ENCODE data around the gene CFAP52. TPM values are rescaled to one million over a fixed set of nuclear protein-coding genes. Genes with fewer than 3 reads are reported as not detected.

The CFAP52 gene
- total RNA-seq, 1 donor = not detected

DNA sequence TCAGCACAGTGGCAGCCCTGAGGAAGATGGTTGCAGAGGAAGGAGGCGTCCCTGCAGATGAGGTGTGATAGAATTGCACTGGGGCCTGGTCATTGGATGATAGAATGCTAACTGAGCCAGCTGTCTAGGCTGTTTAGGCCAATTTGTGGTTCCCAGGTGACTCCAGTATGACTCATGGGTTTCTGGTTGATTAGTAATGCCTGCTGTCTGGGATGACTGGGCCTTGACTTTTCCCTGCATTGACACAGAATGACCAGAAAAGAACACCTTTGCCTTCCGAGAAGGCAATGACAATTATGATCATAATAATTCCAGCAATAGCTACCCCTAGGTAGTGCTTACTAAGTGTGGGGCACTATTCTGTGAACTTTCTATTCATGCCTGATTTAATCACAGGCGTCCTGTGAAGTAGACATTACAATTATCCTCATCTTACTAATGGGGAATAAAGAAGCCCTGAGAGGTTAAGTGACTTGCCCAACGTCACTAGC lies 100.4 kb downstream of the CFAP52 start:
- Histone ChIP-seq H3K36me3 (ENCODE audit: insufficient read depth, low read length) (no peaks in the 10 kb centered on the region), H3K79me2 (ENCODE audit: insufficient read depth, low read length) (no peaks in the 10 kb centered on the region), H3K9me3 (ENCODE audit: low read depth, low read length) (no peaks in the 10 kb centered on the region), H2AFZ (ENCODE audit: low read length) (no peak overlapping the region), H3K4me2 (ENCODE audit: insufficient read depth, low read length) (no peak overlapping the region), H3K4me3 (ENCODE audit: insufficient read depth, low read length) (no peak overlapping the region), H3K27me3 (ENCODE audit: insufficient read depth, low read length) (no peaks in the 10 kb centered on the region), H3K27ac (ENCODE audit: low read depth, low read length) (no peak overlapping the region), H3K4me1 (ENCODE audit: insufficient read depth, low read length) (no peaks in the 10 kb centered on the region), H4K20me1 (ENCODE audit: insufficient read depth, low read length) (no peaks in the 10 kb centered on the region)
- no peak for DNase-seq (ENCODE audit: insufficient read length, low spot score, missing footprints)
- TF ChIP-seq, protein P1, sequence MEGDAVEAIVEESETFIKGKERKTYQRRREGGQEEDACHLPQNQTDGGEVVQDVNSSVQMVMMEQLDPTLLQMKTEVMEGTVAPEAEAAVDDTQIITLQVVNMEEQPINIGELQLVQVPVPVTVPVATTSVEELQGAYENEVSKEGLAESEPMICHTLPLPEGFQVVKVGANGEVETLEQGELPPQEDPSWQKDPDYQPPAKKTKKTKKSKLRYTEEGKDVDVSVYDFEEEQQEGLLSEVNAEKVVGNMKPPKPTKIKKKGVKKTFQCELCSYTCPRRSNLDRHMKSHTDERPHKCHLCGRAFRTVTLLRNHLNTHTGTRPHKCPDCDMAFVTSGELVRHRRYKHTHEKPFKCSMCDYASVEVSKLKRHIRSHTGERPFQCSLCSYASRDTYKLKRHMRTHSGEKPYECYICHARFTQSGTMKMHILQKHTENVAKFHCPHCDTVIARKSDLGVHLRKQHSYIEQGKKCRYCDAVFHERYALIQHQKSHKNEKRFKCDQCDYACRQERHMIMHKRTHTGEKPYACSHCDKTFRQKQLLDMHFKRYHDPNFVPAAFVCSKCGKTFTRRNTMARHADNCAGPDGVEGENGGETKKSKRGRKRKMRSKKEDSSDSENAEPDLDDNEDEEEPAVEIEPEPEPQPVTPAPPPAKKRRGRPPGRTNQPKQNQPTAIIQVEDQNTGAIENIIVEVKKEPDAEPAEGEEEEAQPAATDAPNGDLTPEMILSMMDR (IDR thresholded peaks at IDR 0.05; ENCODE audit: extremely low read depth, low read depth, low read length) = no peak

DNA sequence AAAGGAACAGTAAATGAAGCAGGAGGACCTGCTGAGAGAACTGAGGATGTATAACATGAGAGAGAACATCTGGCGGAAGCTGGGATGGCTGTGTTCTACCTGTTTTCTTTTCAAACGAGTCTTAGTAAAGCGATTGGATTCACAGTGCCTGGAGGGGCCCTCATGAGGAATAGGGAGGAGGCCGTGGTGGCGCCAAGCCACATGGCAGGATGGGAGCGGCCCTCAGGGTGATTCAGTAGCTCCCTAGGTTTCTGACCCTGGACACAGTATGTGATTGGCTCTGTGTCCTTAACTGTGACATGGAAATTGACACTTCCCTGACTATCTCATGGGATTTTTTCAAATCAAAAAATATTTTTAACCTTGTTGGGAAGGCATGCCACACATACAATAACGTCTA lies 101.0 kb downstream of the CFAP52 start:
- no peaks in the 10 kb centered on the region for H3K79me2 ChIP-seq (ENCODE audit: insufficient read depth, low read length)
- H4K20me1 ChIP-seq (ENCODE audit: insufficient read depth, low read length) = no peaks in the 10 kb centered on the region
- no peak overlapping the region for H3K4me2 ChIP-seq (ENCODE audit: insufficient read depth, low read length)
- H3K27ac ChIP-seq (ENCODE audit: low read depth, low read length) = no peak overlapping the region
- no peak overlapping the region for H3K4me3 ChIP-seq (ENCODE audit: insufficient read depth, low read length)
- no peaks in the 10 kb centered on the region for H3K9me3 ChIP-seq (ENCODE audit: low read depth, low read length)
- TF ChIP-seq, protein P1 (IDR thresholded peaks at IDR 0.05; ENCODE audit: extremely low read depth, low read depth, low read length) = no peak
- no peaks in the 10 kb centered on the region for H3K27me3 ChIP-seq (ENCODE audit: insufficient read depth, low read length)
- no peaks in the 10 kb centered on the region for H3K36me3 ChIP-seq (ENCODE audit: insufficient read depth, low read length)
- no peaks in the 10 kb centered on the region for H3K4me1 ChIP-seq (ENCODE audit: insufficient read depth, low read length)
- H2AFZ ChIP-seq (ENCODE audit: low read length) = no peak overlapping the region
- DNase-seq (ENCODE audit: insufficient read length, low spot score, missing footprints) = no peak

DNA sequence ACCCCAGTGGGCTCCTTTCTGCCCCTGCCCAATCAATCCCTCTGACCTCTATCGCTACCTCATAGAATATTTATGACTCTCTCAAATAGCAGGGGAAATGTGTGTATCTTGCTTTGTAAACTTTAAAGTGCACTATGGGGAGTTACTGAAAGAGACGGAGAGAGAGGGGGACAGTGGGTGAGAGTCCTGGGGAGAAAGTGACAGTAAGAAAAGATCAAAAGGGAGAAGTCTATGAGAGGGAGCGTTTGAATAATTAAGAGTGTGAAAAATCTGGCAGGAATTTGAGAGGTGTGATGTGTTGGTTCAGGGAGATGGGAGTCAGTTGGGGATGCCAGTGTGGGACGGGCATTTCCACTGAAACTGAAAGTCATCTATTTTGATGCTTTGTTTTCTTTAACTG lies 101.5 kb downstream of the CFAP52 start:
- Histone ChIP-seq H2AFZ (ENCODE audit: low read length) (no peak overlapping the region), H3K27me3 (ENCODE audit: insufficient read depth, low read length) (no peaks in the 10 kb centered on the region), H3K4me2 (ENCODE audit: insufficient read depth, low read length) (no peak overlapping the region), H3K9me3 (ENCODE audit: low read depth, low read length) (no peaks in the 10 kb centered on the region), H3K4me1 (ENCODE audit: insufficient read depth, low read length) (no peaks in the 10 kb centered on the region), H4K20me1 (ENCODE audit: insufficient read depth, low read length) (no peaks in the 10 kb centered on the region), H3K27ac (ENCODE audit: low read depth, low read length) (no peak overlapping the region), H3K36me3 (ENCODE audit: insufficient read depth, low read length) (no peaks in the 10 kb centered on the region), H3K79me2 (ENCODE audit: insufficient read depth, low read length) (no peaks in the 10 kb centered on the region), H3K4me3 (ENCODE audit: insufficient read depth, low read length) (no peak overlapping the region)
- DNase-seq (ENCODE audit: insufficient read length, low spot score, missing footprints) = no peak
- TF ChIP-seq, protein P1 (IDR thresholded peaks at IDR 0.05; ENCODE audit: extremely low read depth, low read depth, low read length) = no peak

DNA sequence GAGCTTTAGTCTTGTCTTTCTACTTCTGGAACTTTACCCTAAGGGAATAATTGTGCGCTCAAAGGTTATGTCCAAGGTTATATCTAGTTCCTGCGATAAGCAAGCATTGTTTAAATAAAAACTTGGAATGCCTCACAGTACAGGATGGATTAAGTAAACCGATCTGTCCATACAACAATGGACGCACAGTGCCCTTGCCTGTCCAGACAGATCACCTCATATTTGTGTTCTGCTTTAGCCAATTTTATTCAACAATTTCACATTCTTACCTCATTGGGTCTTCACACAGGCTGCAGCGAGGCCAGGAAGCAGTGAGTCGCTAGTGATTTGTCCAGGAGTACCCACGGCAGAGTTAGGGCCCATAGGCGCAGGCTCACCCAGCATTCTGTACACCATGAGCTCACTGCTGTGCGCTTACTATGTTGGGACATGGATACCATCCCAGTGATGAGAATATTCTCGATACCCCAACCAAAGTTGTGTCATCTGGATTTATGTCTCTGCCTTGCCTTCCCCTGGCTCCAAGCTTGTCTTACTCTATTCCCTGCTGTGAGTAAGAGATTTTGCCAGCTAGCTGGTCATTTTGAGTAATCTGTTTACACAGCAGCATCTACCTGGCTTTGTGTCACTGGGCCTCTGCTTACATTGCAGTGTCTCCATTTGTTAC lies 108.6 kb downstream of the CFAP52 start:
- no peaks in the 10 kb centered on the region for H3K4me1 ChIP-seq (ENCODE audit: insufficient read depth, low read length)
- no peak for DNase-seq (ENCODE audit: insufficient read length, low spot score, missing footprints)
- H3K9me3 ChIP-seq (ENCODE audit: low read depth, low read length) = no peaks in the 10 kb centered on the region
- no peak overlapping the region for H3K4me3 ChIP-seq (ENCODE audit: insufficient read depth, low read length)
- H3K4me2 ChIP-seq (ENCODE audit: insufficient read depth, low read length) = no peak overlapping the region
- H4K20me1 ChIP-seq (ENCODE audit: insufficient read depth, low read length) = no peaks in the 10 kb centered on the region
- no peaks in the 10 kb centered on the region for H3K27me3 ChIP-seq (ENCODE audit: insufficient read depth, low read length)
- H3K36me3 ChIP-seq (ENCODE audit: insufficient read depth, low read length) = no peaks in the 10 kb centered on the region
- TF ChIP-seq, protein P1 (IDR thresholded peaks at IDR 0.05; ENCODE audit: extremely low read depth, low read depth, low read length) = no peak
- H3K79me2 ChIP-seq (ENCODE audit: insufficient read depth, low read length) = no peaks in the 10 kb centered on the region
- no peak overlapping the region for H3K27ac ChIP-seq (ENCODE audit: low read depth, low read length)
- H2AFZ ChIP-seq (ENCODE audit: low read length) = no peak overlapping the region

Other genes with a start within 250 kb of the CFAP52 start
- gene STX8, start 822 bp upstream of the CFAP52 start, total RNA-seq = 72.7 and 95.8 TPM in 2 replicates
- gene USP43, start 68.9 kb downstream of the CFAP52 start, total RNA-seq = under 0.01 and 0.36 TPM in 2 replicates
- gene DHRS7C, start 214.9 kb downstream of the CFAP52 start, total RNA-seq = not detected in 2 replicates
- not detected in 2 replicates for gene GSG1L2, start 245.4 kb downstream of the CFAP52 start, total RNA-seq
- under 0.01 TPM in 1 of 2 replicates, not detected in the other for gene GLP2R, start 249.3 kb downstream of the CFAP52 start, total RNA-seq

All from osteoblast (primary cell).